NCI-H2107 (cell line): ENCODE results near the gene XYLT1.
"Not testable (repeated sequence)": the region's sequence is repeated elsewhere in the genome, so short reads cannot be mapped to it uniquely, and the experiment has no call there.

Source experiments
- DNase-seq: peaks from one replicate; lab custom pipeline; 2025; lab: John Stamatoyannopoulos, UW

XYLT1 gene

DNA sequence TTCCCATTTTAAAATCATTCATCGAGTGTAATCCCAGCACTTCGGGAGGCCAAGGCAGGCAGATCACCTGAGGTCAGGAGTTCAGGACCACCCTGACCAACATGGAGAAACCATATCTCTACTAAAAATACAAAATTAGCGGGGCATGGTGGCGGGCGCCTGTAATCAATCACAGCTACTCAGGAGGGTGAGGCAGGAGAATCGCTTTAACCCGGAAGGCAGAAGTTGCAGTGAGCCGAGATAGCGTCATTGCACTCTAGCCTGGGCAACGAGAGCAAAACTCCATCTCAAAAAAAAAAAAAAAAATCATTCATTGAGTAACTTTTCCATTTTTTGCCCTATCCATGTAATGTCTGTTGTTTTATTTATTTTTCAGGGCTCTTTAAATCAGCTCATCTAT, 135.4 kb downstream of the XYLT1 start:
- DNase-seq: not testable (repeated sequence)

DNA sequence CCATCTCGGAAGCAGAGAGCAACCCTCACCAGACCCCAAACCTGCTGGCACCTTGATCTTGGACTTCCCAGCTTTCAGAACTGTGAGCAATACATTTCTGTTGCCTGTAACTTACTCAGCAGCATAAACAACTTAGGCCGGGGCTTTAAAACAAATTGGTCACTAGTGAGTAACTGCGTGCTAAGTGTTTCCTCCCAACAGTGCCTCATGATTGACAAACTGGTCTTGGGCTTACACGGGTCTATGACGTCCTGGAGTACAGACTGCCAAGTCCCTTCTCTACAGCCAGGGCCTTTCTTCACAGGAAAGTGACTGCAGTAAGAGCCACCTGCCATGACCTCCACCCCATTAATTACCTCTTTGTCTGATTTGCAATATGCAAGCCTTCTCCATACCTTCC, 136.7 kb downstream of the XYLT1 start:
- DNase-seq: no peak

DNA sequence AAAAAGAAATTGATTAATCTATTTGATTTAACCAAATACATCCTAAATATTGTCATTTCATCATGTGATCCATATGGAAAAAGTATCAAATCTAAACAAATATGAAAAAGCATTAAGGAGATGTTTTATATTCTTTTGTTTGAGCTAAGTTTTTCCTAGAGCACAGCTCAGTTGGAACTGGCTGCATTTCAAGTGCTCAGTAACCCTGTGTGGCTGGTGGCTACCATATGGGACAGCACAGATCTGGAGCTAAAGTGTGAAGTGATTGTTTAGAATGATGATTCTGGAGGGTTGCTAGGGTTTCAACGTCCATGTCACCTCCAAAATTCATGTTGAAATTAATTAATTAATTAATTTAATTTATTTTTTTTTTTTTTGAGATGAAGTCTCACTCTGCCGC, 137.5 kb downstream of the XYLT1 start:
- no peak for DNase-seq

DNA sequence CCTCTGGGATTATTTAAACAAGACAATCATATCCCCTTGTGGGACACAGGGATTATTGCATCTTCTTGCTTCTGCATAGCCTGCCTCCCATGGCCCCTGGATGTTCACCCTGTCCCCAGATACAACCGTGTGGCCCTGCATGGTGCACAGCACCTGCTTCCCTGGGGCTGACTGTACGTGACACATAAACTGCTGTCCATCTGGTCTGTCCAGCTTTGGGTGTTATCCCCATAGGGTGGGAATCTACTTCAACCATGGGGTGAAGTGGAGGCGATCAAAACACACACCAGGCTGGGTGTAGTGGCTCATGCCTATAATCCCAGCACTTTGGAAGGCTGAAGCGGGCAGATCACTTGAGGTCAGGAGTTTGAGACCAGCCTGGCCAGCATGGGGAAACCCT, 138.8 kb downstream of the XYLT1 start:
- DNase-seq: no peak

DNA sequence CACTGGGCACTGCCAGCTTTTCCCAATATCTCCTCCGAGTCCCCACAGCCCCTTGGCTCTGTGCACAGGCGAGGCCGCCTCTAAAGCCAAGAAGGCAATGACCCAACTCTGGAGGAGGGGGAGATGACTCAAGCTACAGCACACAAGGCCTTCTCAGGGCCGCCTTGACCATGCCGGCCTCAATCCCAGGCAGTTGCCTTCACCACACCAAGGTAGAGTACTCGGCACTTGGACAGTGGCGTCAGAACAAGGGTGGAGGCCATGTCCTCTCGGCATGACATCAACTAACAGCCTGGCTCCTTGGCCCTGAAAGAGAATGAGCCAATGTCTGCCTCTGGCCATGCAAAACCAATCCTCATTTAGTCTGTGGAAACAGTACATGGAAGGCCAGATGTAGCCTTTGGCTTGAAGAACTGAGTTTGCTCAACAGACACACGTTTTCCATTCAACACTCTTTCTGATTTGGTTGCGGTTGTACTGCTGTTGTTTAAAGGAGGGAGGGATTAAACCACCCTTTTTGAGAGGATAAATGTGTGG, 139.6 kb downstream of the XYLT1 start:
- no peak for DNase-seq

DNA sequence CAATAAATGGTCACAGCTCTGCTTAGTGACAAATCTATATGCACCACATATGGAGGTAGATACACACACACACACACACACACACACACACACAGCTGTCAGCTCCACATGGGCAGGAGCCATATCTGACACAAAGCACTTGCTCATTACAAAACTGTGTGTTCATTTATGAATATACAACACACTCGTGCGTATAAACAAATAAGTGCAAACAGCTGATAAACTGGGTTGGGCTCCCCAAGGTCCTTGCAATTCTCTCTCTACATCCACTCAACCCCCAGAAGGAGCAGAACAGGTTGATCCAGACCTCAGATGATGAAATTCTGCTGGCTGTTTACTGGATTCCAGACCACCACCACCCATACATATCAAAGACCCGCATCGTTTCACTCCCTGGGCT, 140.7 kb downstream of the XYLT1 start:
- no peak for DNase-seq

DNA sequence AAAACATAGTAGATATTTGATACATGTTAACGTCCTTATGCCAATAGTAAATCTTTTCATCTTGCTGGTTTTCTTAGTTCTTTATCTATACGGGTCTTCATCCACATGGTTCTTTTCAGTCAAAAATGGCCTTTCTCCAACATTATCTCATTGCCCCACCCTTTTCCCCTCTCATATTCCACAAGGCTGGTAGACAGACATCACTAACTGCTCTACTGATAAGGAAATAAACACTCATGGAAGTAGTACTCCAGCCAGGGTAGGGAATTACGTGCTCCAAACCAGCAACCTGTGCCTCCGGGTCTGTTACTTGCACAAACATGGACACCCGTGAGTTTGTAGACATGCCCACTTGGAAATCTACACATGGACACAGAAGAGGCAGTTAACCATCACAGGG, 141.4 kb downstream of the XYLT1 start:
- no peak for DNase-seq

DNA sequence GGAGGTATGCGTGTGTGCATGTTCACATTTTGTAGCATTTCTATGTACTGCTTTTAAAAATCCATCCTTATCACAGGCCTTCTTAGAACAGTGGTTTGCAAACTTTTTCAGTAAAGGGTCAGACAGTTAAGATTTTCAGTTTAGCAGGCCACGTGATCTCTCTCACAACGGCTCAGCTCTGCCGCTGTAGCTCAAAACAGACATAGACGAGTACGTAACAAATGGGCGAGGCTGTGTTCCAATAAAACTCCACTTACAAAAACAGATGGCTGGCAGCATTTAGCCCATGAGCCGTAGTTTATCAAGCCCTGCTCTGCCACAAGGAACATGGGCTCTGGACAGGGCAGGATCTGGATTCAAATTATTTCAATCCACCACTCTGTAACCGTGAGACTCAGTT, 141.8 kb downstream of the XYLT1 start:
- DNase-seq: no peak

DNA sequence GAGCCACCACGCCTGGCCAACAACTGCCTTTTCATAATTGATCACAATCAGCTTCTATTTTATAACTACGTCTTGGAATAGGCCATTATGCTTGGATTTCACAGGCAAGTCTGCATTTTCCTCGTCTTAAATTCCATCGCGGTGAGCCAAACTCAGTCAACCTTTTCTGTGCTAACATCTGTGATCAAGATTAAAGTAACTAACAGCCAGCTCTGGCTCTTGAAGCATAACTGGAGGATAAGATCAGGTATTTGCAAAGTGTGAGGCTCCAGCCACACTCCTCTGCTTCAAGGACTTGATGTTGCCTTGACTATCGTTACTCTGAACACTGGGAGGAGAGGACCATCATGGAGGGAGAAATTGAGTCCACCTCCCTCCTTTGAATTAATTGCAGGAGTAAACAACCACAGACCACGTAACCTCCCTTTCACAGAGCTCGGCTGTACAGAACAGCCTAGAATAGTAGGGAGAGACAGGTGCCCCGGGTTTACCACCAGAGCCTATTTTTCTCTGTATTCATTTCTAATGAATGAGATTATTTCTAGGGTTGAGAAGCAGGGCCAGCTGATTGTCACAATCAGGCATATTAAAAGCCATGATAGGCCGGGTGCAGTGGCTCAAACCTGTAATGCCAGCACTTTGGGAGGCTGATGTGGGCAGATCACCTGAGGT, 143.0 kb downstream of the XYLT1 start:
- DNase-seq: no peak

DNA sequence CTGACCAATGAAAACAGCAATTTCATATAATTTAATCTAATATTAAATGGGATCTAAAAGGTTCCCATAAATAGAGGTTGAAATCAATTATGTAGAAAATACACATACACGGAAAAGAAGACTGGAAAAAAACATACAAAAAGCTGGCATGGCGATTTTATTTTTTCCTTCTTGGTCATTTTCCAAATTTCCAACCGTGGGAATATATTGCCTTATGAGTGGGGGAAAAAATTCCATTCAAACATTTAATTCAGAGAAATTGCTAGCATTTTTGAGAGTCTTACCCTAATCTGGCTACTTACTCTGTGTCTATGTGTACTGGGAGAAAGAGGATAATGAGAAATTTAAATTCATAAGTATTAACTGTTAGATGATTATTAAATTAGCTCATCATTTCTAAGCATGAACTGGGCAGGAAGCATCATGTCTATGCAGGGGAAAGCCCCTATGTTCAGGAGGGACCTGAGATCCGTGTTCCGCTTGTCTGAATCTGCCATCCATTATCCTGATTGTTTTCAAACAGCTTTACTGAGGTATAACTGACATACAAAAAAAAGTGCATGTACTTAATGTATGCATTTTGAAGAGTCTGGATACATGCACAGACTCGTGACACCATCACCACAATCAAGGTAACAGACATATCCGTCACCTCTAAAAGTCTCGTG, 145.2 kb downstream of the XYLT1 start:
- DNase-seq: no peak

DNA sequence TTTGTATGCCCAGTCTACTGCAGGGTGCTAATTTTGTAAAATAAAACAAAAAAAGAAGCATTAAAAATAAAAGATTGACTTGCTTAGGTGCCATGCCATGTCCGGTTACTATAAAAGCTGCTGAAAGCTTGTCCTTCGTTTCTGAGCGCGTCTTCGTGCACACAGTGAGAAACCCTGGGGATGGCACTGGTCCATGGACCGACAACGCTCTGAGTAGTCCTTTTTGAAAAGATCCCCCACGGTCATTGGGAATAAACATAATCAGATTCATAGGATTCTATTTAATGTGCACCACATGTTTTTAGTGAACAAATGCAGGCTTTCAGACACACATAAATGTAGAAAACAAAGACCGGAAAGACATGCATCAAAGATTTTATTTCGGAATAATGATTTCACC, 146.3 kb downstream of the XYLT1 start:
- no peak for DNase-seq

DNA sequence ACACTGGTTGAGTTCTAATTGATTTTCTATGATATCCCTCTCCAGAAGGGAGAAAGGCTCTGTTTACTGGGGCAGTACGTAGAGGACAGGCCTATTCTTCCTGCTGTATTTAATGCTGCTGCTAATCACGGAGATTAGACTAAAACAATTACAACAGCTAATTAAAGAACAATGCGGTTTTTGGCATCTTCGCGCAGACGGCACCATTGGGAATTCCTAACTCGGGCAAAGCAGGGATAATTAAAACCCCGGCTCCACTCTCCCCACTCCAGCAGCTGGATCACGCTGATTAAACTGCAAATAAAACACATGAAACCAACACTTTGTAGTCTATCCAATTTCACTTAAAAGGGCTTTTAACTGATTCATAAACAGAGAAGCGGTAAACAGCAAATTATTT, 147.6 kb downstream of the XYLT1 start:
- DNase-seq: no peak

DNA sequence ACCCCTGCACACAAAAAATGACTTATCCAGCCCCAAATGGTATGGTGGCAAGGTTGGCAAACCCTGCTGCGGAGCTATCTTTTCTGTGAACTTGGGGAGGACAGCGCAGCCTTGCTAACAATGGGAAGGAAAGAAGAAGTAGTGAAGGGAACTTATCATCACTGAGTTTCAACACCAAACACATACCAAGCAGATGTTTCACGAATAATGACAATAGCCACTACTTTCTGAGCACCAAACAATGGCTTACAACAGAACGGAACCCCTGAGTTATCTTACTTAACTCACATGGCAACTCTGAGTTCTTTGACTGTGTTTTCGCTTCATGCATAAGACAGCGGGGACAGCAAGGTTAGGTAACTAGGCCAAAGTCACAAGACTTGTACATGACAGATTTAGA, 148.9 kb downstream of the XYLT1 start:
- DNase-seq: no peak

DNA sequence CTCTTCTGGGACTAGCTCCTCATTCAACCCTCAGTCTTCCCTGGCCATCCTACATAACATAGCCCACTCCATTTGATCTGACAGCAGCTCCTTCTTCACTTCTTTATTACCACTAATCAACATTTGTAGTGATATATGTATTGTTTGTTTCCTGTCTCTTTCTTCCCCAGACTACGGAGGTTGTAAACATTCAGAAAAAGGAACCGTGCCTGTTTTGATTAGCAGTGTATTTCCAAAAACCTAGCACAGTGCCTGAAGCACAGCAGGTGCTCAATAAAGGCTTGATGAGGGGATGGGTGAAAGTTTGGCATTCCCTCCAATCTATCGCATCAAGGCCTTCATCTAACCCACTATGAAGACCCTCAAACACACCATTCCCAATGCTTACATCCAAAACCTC, 150.8 kb downstream of the XYLT1 start:
- DNase-seq: no peak

DNA sequence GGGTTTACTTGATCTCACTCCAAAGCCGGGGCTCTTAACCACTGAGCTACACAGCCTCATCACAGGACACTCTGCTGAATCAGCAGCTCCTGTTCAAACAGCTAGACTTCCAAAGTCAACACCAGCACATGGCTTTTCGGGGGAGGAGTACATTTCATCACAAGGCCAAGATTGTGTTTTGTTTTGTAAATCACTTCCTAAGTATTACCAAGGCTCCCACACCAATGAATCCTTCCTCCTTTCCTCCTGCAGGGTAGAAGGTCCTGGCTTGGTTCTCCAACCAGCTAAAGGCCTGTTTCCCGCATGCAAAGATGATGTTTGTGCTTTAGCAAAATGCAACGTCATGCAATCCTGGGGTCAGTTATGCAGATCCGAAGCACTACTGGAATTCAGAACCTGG, 152.5 kb downstream of the XYLT1 start:
- no peak for DNase-seq

DNA sequence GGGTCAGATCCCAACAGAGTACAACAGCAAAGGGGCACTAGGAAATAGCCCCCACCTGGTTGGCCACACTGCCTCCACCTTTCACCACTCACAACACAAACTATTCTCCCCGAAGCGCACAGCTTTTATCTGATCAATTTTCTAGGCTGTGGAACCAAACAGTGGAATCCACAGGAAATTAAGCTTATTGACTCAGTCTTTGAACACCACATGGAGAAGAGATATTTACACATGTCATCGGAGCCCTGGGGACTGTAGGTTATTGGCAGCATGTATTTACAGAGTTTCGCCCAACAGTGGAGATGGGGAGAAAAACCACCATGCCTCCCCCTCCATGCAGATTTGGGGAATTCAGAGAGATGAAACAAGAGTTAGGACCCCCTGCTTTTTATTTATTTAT, 154.8 kb downstream of the XYLT1 start:
- DNase-seq: no peak

DNA sequence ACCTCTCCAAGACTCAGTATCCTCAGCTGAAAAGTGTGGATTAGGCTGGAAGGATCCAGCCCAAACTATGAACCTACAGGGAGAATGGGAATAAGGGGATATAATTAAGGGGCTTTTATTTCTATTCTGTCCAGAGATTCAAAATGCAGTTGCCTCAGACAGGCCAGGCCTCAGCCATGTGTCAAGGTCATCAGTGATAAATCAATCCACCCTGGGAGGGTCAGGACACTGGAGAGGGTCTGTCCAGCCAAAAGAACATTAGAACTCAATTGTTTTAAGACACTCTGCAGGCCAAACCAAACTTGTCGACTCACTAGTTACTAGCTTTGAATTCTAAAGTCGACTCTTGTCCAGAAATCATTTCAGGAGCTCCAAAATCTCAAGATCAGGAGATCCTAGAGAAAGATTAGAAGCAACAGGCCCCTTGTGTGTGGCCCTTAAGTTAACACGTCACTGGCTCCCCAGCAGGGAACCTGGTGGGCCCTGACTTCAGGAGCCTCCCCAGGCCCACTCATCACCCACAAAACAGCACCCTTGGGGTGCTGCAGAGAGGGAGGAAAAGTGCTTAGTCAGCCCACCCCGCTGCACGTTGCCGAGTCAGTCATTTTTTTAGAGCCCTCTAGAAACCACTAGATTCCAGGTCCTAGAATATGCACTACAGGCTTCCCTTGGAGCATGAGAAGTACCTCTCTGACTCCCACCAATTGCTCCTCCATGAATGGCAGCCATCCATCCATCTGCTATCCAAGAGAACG, 156.8 kb downstream of the XYLT1 start:
- DNase-seq: no peak

DNA sequence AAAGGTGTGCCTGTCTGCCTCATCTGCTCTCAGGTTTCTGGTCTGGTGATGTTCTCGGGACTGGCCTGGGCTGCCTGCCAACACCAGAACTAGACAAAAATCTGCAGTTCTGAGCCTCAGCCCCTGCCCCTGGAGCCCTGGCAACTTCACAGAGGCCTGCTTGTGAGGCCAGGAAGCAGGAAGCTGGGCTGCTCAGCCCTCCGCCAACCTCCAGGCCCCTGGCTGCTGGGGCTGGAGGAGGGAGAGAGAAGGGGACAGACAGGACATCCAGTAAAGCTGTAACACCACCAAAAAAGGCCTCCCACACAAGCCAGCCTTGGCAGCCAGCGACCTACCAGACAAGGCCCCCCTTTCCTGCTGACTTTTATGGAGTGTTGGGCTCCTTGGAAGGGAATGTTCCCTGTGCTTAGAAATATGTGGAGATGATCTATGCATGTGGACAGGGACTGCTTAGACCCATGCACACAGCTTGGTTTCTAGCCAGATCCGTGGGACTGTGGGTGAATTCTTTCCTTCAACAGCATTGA, 157.6 kb downstream of the XYLT1 start:
- DNase-seq: no peak

DNA sequence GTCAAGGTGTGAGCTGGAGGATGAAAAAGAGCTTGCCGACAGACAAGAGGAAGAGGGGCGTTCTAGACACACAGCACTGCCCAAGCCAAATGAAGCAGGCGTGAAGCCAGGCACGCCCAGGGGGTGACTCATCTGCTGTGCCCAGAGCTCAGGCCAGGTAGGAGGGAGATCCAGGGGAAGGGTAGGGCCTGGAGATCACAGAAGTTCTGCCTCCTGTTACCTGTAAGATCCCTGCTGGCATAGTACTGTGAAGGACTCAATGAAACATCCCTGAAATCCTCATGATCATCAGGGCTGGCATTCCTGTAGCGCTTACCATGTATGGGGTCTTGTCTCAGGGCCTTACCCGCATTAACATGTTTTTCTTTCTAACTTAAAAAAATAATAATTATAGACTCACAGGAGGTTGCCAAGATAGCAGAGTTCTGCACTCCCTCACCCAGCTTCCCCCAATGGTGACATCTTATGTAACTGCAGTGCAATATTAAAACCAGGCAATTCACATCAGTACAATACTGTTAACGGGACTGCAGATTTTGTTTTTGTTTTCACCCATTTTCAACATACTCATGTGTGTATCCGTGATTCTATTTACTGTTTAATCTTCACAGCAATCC, 158.6 kb downstream of the XYLT1 start:
- DNase-seq: no peak

DNA sequence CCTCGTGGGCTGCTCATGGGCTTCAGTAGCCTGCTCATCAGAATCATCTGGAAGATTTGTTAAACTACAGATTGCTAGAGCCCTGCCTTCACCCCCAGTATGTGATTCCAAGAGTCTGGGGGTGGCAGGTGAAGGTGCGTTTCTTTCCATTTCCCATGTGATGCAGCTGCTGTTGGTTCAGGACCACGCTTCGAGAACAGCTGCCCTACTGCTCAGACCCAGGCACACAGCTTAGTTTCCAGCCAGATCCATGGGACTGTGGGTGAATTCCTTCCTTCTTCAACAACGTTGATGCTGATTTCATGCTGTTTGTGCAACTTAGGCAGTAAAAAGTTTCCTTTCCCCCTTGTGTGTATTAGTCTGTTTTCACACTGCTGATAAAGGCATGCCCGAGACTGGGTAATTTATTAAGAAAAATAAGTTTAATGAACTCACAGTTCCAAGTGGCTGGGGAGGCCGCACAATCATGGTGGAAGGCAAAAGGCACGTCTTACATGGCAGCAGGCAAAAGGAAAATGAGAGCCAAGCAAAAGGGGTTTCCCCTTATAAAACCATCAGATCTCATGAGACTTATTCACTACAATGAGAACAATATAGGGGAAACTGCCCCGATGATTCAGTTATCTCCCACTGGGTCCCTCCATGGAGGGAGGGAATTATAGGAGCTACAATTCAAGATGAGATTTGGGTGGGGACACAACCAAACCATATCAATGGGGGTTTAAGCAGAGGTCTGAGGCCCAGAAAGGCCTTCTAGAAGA, 159.2 kb downstream of the XYLT1 start:
- no peak for DNase-seq

DNA sequence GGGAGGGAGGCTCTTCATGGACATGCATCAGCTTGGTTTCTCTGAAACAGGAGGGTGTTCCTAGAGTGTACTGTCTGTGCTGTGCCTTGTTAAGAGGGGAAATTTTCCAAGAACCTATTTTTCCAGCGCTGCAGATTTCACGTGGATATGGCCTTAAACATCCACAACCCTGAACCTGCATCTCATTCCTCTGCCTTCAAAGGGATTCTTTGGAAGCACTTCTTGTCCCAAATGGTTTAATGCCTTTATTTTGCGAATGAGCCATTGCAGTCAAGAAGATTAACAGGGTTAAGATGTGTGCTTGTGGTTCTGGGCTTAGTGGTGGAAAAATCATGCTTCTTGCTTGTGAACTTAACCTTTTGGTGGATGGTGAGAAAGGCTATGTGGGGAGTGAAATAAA, 161.2 kb downstream of the XYLT1 start:
- no peak for DNase-seq

DNA sequence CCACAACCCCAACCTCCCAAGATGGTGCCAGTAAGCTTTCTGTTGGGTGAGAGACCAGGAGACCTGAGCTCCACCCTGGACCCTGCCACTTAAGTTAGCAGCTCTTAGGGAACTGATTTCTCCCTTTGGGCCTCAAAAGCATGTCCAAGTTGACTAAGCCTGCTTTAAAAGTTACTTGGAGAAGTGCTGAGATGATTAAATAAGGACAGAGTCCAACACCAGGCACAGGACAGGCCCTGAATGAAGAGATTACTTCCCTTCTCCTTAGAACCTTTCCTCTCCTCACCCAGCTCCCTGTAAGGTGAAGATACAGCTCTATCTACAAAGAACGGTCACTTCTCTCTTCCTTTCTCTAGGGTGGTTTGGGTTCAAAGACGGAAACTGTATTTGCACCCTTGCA, 162.6 kb downstream of the XYLT1 start:
- no peak for DNase-seq
